PFSK-1 (cell line): ENCODE measurements around the gene PTPRM.

Experiments
- FOXP2 ChIP-seq: optimal IDR thresholded peaks from 2 replicates; pipeline ENCODE3; 2011; ENCODE audit warnings: borderline replicate concordance, control low read depth, inconsistent platforms; ENCODE audit not compliant: insufficient read depth; ENCODE audit errors: extremely low read length, extremely low read depth
- POLR2AphosphoS5 ChIP-seq: IDR thresholded peaks from 2 replicates; pipeline ENCODE4 v1.6.1; 2012; ENCODE audit warnings: low read depth, mild to moderate bottlenecking, control low read depth, low read length, moderate library complexity
- SIN3A ChIP-seq: IDR thresholded peaks from 2 replicates; pipeline ENCODE4 v1.6.1; 2012; ENCODE audit warnings: mild to moderate bottlenecking, low read length, moderate library complexity, borderline replicate concordance; ENCODE audit not compliant: insufficient read depth
- TAF1 ChIP-seq: IDR thresholded peaks from 2 replicates; pipeline ENCODE4 v1.6.1; 2012; ENCODE audit warnings: low read length, control low read depth, borderline replicate concordance; ENCODE audit not compliant: insufficient read depth
- TF ChIP-seq, protein P1 (sequence below), 2 experiments: IDR thresholded peaks; 2 replicates each; pipeline versions ENCODE4 v1.6.1 to v1.8.0; 2011 to 2012; ENCODE audit warnings: low read depth in 2 of 2, low read length in 2 of 2, control low read depth in 1 of 2, inconsistent platforms in 1 of 2, mild to moderate bottlenecking in 1 of 2, moderate library complexity in 1 of 2; ENCODE audit not compliant: insufficient read depth in 1 of 2

PTPRM gene

DNA sequence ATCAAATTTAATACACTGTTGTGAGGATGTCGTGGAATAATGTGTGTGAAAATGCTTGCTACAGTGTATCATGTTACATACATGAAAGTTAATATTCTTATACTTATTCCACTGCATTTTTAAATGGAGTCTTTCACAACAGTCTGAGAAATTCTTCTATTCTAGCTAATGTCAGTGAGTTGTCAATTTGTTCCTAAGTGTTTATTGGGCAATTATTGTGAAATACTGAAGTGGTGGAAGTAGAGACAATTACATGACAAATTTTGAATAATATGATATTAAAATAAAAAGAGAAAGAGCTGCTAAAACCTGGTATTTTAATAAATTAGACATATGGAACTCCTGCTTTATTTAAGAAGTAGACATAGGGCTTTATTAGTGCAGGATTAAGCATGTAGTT lies 176.1 kb downstream of the PTPRM start:
- TF ChIP-seq TAF1 (no peak), FOXP2 (no peak), POLR2AphosphoS5 (no peak), SIN3A (no peak)
- TF ChIP-seq, protein P1, sequence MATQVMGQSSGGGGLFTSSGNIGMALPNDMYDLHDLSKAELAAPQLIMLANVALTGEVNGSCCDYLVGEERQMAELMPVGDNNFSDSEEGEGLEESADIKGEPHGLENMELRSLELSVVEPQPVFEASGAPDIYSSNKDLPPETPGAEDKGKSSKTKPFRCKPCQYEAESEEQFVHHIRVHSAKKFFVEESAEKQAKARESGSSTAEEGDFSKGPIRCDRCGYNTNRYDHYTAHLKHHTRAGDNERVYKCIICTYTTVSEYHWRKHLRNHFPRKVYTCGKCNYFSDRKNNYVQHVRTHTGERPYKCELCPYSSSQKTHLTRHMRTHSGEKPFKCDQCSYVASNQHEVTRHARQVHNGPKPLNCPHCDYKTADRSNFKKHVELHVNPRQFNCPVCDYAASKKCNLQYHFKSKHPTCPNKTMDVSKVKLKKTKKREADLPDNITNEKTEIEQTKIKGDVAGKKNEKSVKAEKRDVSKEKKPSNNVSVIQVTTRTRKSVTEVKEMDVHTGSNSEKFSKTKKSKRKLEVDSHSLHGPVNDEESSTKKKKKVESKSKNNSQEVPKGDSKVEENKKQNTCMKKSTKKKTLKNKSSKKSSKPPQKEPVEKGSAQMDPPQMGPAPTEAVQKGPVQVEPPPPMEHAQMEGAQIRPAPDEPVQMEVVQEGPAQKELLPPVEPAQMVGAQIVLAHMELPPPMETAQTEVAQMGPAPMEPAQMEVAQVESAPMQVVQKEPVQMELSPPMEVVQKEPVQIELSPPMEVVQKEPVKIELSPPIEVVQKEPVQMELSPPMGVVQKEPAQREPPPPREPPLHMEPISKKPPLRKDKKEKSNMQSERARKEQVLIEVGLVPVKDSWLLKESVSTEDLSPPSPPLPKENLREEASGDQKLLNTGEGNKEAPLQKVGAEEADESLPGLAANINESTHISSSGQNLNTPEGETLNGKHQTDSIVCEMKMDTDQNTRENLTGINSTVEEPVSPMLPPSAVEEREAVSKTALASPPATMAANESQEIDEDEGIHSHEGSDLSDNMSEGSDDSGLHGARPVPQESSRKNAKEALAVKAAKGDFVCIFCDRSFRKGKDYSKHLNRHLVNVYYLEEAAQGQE (IDR thresholded peaks at IDR 0.05; ENCODE audit: insufficient read depth in 1 of 2, low read depth in 2 of 2, low read length in 2 of 2): no peak

DNA sequence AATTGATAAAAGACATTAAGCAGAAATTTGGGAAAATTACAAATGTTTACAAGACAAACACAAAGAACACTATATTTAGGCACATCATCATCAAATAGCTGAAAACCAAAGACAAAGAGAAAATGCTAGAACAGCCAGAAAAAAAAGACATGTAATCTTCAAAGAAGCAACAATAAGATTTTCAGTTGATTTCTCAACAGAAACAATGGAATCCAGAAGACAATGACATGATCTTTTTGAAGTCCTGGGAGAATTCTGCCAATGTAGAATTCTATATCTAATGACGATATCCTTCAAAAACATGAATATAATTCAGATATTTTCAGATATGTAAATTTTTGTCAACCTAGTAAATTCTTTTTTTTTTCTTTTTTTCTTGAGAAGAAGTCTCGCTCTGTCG lies 179.0 kb downstream of the PTPRM start:
- TF ChIP-seq, protein P1 (IDR thresholded peaks at IDR 0.05; ENCODE audit: insufficient read depth in 1 of 2, low read depth in 2 of 2, low read length in 2 of 2): no peak
- TF ChIP-seq FOXP2 (no peak), TAF1 (no peak)

DNA sequence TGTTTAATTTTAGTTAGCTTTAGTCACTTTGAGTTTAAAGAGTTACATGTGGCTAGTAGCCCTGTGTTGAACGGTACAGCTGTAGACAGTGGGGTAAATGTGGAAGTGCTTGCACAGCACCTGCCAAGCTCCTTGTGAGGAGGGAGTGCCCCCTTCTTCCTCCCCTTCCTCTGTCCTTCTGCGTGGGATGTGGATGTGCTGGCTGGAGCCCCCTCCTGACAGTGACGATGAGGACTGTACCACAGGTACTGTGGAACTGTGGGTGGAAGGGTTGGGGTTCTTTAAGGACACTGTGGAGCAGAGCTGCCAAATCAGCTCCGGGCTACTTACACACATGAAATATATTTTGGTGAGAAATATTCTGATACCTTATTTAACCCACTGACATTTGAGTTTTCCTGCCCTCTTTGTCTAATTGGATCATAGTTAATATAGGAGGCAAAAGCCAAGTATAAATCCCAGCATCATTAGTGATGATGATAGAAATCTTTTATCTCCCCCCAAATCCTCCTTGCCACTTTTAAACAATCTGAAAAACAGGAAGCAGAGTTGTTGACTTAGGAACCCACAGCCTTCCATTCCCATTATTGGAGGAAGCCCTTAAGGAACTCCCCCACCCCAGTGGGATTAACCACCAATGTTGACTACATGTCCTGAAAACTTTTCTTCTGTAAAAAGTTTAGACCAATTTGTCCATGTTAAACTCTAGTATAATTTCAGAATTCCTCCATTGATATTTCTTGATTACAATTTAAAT lies 181.3 kb downstream of the PTPRM start:
- TF ChIP-seq SIN3A (no peak), POLR2AphosphoS5 (no peak), TAF1 (no peak), FOXP2 (no peak)
- TF ChIP-seq, protein P1 (IDR thresholded peaks at IDR 0.05; ENCODE audit: insufficient read depth in 1 of 2, low read depth in 2 of 2, low read length in 2 of 2): no peak

DNA sequence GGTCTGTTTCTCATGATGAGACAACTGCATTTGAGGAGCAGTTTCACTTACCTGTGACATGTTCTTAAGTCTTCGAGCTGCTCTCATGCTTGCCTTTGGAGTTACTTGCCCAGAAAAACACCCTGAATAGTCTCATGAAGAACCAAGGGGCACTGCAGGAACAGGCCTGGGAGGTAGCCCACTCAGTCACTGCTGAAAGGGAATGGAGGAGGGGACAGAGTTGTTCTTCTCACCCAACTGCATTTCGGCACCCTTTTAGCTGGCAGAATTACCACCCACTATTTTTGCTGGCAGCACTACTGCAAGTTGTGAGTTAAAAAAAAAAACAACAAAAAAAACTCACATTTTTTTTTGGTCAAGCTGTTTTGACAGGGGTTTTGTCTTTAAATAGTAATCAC lies 181.9 kb downstream of the PTPRM start:
- TF ChIP-seq FOXP2: no peak
- TF ChIP-seq SIN3A: no peak

DNA sequence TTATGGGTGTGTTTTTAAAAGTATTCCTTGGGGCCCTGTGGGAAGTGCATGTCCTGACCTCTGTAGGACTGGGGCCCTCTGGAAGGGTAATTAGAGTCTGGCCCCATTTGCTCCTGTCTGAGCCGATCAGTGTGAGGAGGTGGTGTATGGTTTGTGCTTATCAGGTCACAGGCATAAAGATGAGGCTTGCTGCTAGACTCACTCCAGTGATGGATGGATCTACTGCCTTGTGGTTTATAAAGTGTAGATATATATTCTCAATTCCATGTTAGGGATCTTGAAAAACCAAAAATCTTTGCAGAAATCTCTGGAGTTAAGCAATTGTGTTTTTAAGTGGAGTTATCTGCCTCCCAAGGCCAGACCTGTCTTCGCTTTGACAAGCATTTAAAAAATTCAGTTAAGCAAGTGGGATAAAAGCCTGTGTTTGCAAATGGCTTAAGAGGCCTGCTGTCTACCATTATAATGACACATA lies 182.4 kb downstream of the PTPRM start:
- no peak for TF ChIP-seq SIN3A
- TF ChIP-seq POLR2AphosphoS5: no peak
- TF ChIP-seq TAF1: no peak
- TF ChIP-seq, protein P1 (IDR thresholded peaks at IDR 0.05; ENCODE audit: insufficient read depth in 1 of 2, low read depth in 2 of 2, low read length in 2 of 2): no peak
- no peak for TF ChIP-seq FOXP2
